Measurements from ENCODE around the gene PINLYP. TPM values are rescaled to one million over a fixed set of nuclear protein-coding genes. Genes with fewer than 3 reads are reported as not detected.

The PINLYP gene
- total and polyA plus RNA-seq, 2 experiments from 2014 or later = 7.8 to 11.1 TPM

DNA sequence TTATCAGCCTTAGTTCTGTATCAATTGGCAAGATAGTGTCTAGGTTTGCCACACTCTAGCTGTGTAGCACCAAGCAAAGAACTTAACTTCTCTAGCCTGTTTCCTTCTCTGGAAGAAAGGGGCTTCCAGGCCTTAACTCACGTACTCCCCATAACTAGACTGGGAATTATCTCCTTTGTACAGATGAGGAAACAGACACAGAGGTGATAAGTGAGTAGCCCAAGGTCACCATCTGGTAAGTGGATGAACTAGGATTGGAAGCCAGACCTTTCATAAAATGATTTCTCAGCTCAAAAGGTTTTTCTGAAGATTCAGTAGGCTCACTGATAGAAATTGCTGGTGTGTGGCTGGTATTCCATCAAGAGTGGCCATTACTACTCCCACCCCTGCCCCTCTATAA is 40.7 kb downstream of the PINLYP start:
- H3K4me3 Mint-ChIP-seq = no peak overlapping the region
- no peak overlapping the region for H3K27ac Mint-ChIP-seq
- no peaks in the 10 kb centered on the region; the same call in 1 of the 2 replicates for H4K20me1 ChIP-seq (replicated peaks; ENCODE audit: insufficient read depth)
- H3K36me3 Mint-ChIP-seq (ENCODE audit: low read depth) = peaks cover 29% of the 10 kb centered on the region
- peaks cover 24% of the 10 kb centered on the region; the same call in 1 of the 2 replicates for H3K79me2 ChIP-seq (replicated peaks; ENCODE audit: insufficient read depth)
- peaks cover 4% of the 10 kb centered on the region for H3K4me1 ChIP-seq (ENCODE audit: insufficient read depth)
- H2AFZ ChIP-seq = no peak overlapping the region
- no peak overlapping the region for H3K4me2 ChIP-seq
- no peaks in the 10 kb centered on the region for H3K27me3 ChIP-seq (ENCODE audit: insufficient read depth)
- no peak overlapping the region for H3K27ac ChIP-seq (ENCODE audit: low read depth)
- no peaks in the 10 kb centered on the region for H3K36me3 ChIP-seq (ENCODE audit: insufficient read depth)
- DNase-seq (ENCODE audit: low spot score) (no peak), ATAC-seq (no peak)
- peaks cover 11% of the 10 kb centered on the region for H3K9me3 Mint-ChIP-seq
- peaks cover 25% of the 10 kb centered on the region for H3K27me3 Mint-ChIP-seq (ENCODE audit: insufficient read depth, low read depth, poor library complexity)
- H3K4me3 ChIP-seq = no peak overlapping the region
- peaks cover 14% of the 10 kb centered on the region for H3K4me1 Mint-ChIP-seq
- peaks cover 3% of the 10 kb centered on the region; the same call in 1 of the 2 replicates for H3F3A ChIP-seq (replicated peaks; ENCODE audit: low read depth)
- TF ChIP-seq ETS1 (IDR thresholded peaks at IDR 0.05) (no peak), ZNF114 (CRISPR knock-in tag; IDR thresholded peaks at IDR 0.05) (no peak), EZH2 (IDR thresholded peaks at IDR 0.05; ENCODE audit: low read depth, unreplicated experiment) (no peak), JUNB (IDR thresholded peaks at IDR 0.05; ENCODE audit: unreplicated experiment) (no peak), CREB1 (CRISPR knock-in tag; IDR thresholded peaks at IDR 0.05; ENCODE audit: low read depth) (no peak), POLR2AphosphoS5 (IDR thresholded peaks at IDR 0.05; ENCODE audit: low read depth) (no peak), ZNF462 (CRISPR knock-in tag; IDR thresholded peaks at IDR 0.05) (no peak), EZH2phosphoT487 (IDR thresholded peaks at IDR 0.05; ENCODE audit: unreplicated experiment) (no peak)
- TF ChIP-seq, protein P1, sequence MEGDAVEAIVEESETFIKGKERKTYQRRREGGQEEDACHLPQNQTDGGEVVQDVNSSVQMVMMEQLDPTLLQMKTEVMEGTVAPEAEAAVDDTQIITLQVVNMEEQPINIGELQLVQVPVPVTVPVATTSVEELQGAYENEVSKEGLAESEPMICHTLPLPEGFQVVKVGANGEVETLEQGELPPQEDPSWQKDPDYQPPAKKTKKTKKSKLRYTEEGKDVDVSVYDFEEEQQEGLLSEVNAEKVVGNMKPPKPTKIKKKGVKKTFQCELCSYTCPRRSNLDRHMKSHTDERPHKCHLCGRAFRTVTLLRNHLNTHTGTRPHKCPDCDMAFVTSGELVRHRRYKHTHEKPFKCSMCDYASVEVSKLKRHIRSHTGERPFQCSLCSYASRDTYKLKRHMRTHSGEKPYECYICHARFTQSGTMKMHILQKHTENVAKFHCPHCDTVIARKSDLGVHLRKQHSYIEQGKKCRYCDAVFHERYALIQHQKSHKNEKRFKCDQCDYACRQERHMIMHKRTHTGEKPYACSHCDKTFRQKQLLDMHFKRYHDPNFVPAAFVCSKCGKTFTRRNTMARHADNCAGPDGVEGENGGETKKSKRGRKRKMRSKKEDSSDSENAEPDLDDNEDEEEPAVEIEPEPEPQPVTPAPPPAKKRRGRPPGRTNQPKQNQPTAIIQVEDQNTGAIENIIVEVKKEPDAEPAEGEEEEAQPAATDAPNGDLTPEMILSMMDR (conservative IDR thresholded peaks at IDR 0.05; ENCODE audit: low read depth in 2 of 2) = no peak
- TF ChIP-seq, protein P2, sequence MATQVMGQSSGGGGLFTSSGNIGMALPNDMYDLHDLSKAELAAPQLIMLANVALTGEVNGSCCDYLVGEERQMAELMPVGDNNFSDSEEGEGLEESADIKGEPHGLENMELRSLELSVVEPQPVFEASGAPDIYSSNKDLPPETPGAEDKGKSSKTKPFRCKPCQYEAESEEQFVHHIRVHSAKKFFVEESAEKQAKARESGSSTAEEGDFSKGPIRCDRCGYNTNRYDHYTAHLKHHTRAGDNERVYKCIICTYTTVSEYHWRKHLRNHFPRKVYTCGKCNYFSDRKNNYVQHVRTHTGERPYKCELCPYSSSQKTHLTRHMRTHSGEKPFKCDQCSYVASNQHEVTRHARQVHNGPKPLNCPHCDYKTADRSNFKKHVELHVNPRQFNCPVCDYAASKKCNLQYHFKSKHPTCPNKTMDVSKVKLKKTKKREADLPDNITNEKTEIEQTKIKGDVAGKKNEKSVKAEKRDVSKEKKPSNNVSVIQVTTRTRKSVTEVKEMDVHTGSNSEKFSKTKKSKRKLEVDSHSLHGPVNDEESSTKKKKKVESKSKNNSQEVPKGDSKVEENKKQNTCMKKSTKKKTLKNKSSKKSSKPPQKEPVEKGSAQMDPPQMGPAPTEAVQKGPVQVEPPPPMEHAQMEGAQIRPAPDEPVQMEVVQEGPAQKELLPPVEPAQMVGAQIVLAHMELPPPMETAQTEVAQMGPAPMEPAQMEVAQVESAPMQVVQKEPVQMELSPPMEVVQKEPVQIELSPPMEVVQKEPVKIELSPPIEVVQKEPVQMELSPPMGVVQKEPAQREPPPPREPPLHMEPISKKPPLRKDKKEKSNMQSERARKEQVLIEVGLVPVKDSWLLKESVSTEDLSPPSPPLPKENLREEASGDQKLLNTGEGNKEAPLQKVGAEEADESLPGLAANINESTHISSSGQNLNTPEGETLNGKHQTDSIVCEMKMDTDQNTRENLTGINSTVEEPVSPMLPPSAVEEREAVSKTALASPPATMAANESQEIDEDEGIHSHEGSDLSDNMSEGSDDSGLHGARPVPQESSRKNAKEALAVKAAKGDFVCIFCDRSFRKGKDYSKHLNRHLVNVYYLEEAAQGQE (IDR thresholded peaks at IDR 0.05; ENCODE audit: unreplicated experiment) = no peak
- H3K9me2 ChIP-seq (ENCODE audit: insufficient read depth) = no peaks in the 10 kb centered on the region

Measured in GM23338 (cell line).